GM23248 (cell line): ENCODE results near the gene WDPCP. TPM values are rescaled to one million over a fixed set of nuclear protein-coding genes. Genes with fewer than 3 reads are reported as not detected.

ENCODE experiments used
- DNase-seq: peaks from one replicate; pipeline ENCODE4 v3.0.0-alpha.2; 2015
- H2AFZ ChIP-seq: fragments of 200-600 bp; sonication (generic); 2 replicates; pipeline ENCODE4 v1.6.1; 2016; ENCODE audit warnings: antibody characterized with exemption
- H3F3A ChIP-seq: fragments of 200-600 bp; sonication (generic); 2 replicates; pipeline ENCODE4 v1.6.1; 2016; ENCODE audit warnings: mild to moderate bottlenecking, antibody characterized with exemption, mixed run types; ENCODE audit not compliant: insufficient read depth
- H3K27ac ChIP-seq: fragments of 200-600 bp; sonication (generic); 2 replicates; pipeline ENCODE4 v1.5.1; 2016; ENCODE audit warnings: mild to moderate bottlenecking
- H3K27me3 ChIP-seq: fragments of 200-600 bp; sonication (generic); replicated peaks from 2 replicates; pipeline ENCODE4 v1.6.1; 2016; ENCODE audit warnings: mild to moderate bottlenecking; ENCODE audit not compliant: insufficient read depth
- H3K36me3 ChIP-seq: fragments of 200-600 bp; sonication (generic); 2 replicates; pipeline ENCODE4 v1.6.1; 2016; ENCODE audit warnings: low read depth, mild to moderate bottlenecking
- H3K4me1 ChIP-seq: fragments of 200-600 bp; sonication (generic); 2 replicates; pipeline ENCODE4 v1.6.1; 2016; ENCODE audit warnings: mild to moderate bottlenecking; ENCODE audit not compliant: insufficient read depth
- H3K4me2 ChIP-seq: fragments of 200-600 bp; sonication (generic); one replicate; pipeline ENCODE4 v1.6.1; 2016; ENCODE audit warnings: mild to moderate bottlenecking; ENCODE audit not compliant: unreplicated experiment
- H3K4me3 ChIP-seq: fragments of 200-600 bp; sonication (generic); 2 replicates; pipeline ENCODE4 v1.5.1; 2016; ENCODE audit warnings: mild to moderate bottlenecking
- H3K79me2 ChIP-seq: fragments of 200-600 bp; sonication (generic); 2 replicates; pipeline ENCODE4 v1.6.1; 2016; ENCODE audit warnings: mild to moderate bottlenecking; ENCODE audit not compliant: insufficient read depth
- H3K9ac ChIP-seq: fragments of 200-600 bp; sonication (generic); 2 replicates; pipeline ENCODE4 v1.6.1; 2016; ENCODE audit warnings: mild to moderate bottlenecking
- H3K9me2 ChIP-seq: fragments of 200-600 bp; sonication (generic); 2 replicates; pipeline ENCODE4 v1.6.1; 2016; ENCODE audit warnings: mixed run types, mild to moderate bottlenecking, moderate library complexity; ENCODE audit not compliant: insufficient read depth
- H3K9me3 ChIP-seq: fragments of 200-600 bp; sonication (generic); one replicate; pipeline ENCODE4 v1.6.1; 2017; ENCODE audit warnings: low read depth
- H4K20me1 ChIP-seq: fragments of 200-600 bp; sonication (generic); 2 replicates; pipeline ENCODE4 v1.6.0; 2016; ENCODE audit not compliant: insufficient read depth
- EZH2 ChIP-seq: fragments of 200-600 bp; sonication (generic); IDR thresholded peaks from 2 replicates; pipeline ENCODE4 v1.6.1; 2018; ENCODE audit warnings: antibody characterized with exemption, mild to moderate bottlenecking; ENCODE audit not compliant: insufficient read depth, poor library complexity, severe bottlenecking
- EZH2phosphoT487 ChIP-seq: fragments of 200-600 bp; sonication (generic); IDR thresholded peaks from 2 replicates; pipeline ENCODE4 v1.6.1; 2018; ENCODE audit warnings: antibody characterized with exemption, moderate library complexity, mild to moderate bottlenecking, low read depth; ENCODE audit not compliant: insufficient read depth
- WGBS, 2 experiments: methylation state at CpG; one replicate each; pipeline ENCODE4 v1.1.6; 2015 to 2017; ENCODE audit warnings: low lambda C conversion rate in 2 of 2, low coverage in 1 of 2; ENCODE audit errors: missing lambda C conversion rate in 2 of 2; 5-methylcytosine and 5-hydroxymethylcytosine counted together
- in situ Hi-C: fragments of 300-500 bp; cut with MboI; formaldehyde crosslinking; loops from 2 replicates; pipeline ENCODE4 v1.15.0; 2020
- polyA plus RNA-seq: library from polyadenylated mRNA; unstranded; fragments of >200 nt; fragmentation: Nextera tagmentation; extraction: Ambion mirVana; gene quantifications from 2 replicates; pipeline ENCODE4 v1.2.1, GENCODE V29; 2016
- total RNA-seq: library from RNA; depleted of rRNA; stranded (reverse); fragments of >200 nt; shearing (Covaris generic); gene quantifications from 2 replicates; pipeline ENCODE4 v1.2.3, GENCODE V29; 2014

The WDPCP gene
- total and polyA plus RNA-seq, 2 experiments from 2014 or later: 6.0 to 8.1 TPM

- Histone ChIP-seq H3K27me3 (no peaks in the 10 kb centered on the region), H3K79me2 (no peaks in the 10 kb centered on the region; the same call in 1 of the 2 replicates), H3K4me3 (no peak overlapping the region), H3K4me2 (no peak overlapping the region), H3K9ac (no peak overlapping the region), H4K20me1 (no peaks in the 10 kb centered on the region), H3K9me3 (no peaks in the 10 kb centered on the region), H3K36me3 (no peaks in the 10 kb centered on the region), H3F3A (peaks cover 9% of the 10 kb centered on the region; the same call in 1 of the 2 replicates), H3K9me2 (no peaks in the 10 kb centered on the region), H2AFZ (no peak overlapping the region), H3K27ac (no peak overlapping the region), H3K4me1 (0 out of 2 replicates have a peak, but pooled peaks cover 17% of the 10 kb centered on the region)
- 95% methylated on average over 6 of the region's 6 CpGs for WGBS, 2 experiments
- DNase-seq: no peak
- in situ Hi-C loops: no loop called here
- no peak for TF ChIP-seq EZH2
- no peak for TF ChIP-seq EZH2phosphoT487
These were observed 48.7 kb downstream of the WDPCP start for GRCh38 chr2:63539416-63540162.

GRCh38 chr2:63538390-63538789, 49.9 kb downstream of the WDPCP start:
- in situ Hi-C loops: no loop called here
- no peak overlapping the region for H3K27ac ChIP-seq
- no peaks in the 10 kb centered on the region for H4K20me1 ChIP-seq
- H3F3A ChIP-seq: peaks cover 9% of the 10 kb centered on the region; the same call in 1 of the 2 replicates
- H3K9me2 ChIP-seq: no peaks in the 10 kb centered on the region
- no peaks in the 10 kb centered on the region for H3K9me3 ChIP-seq
- no peaks in the 10 kb centered on the region for H3K27me3 ChIP-seq
- no peaks in the 10 kb centered on the region; the same call in 1 of the 2 replicates for H3K79me2 ChIP-seq
- H3K9ac ChIP-seq: no peak overlapping the region
- no peak overlapping the region for H2AFZ ChIP-seq
- 0 out of 2 replicates have a peak, but pooled peaks cover 17% of the 10 kb centered on the region for H3K4me1 ChIP-seq
- TF ChIP-seq EZH2phosphoT487 (no peak), EZH2 (no peak)
- no peak overlapping the region for H3K4me3 ChIP-seq
- no peak for DNase-seq
- no peaks in the 10 kb centered on the region for H3K36me3 ChIP-seq
- H3K4me2 ChIP-seq: no peak overlapping the region

DNA sequence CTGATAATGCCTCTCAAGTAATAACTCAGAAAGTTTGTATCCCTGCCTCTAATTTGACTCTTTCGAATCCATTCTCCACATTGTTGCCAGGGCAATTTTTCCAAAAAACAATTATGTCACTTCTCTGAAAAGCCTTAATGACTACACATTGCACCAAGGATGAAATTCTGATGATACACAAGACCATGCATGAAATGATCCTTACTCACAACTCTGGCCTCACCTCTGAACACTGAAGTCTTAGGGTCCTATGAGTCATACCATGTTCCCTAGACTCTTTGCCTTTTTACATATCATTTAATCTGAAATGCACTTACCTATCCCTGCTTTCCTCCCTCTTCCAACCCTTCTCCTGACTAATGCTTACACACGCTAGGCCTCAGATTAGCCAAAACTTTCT, 51.0 kb downstream of the WDPCP start:
- Histone ChIP-seq H3K27ac (peak overlapping the region; percentile 51), H3K9ac (no peak overlapping the region), H3K4me2 (no peak overlapping the region), H3K9me3 (no peaks in the 10 kb centered on the region), H4K20me1 (no peaks in the 10 kb centered on the region), H3K9me2 (no peaks in the 10 kb centered on the region), H3K36me3 (no peaks in the 10 kb centered on the region), H3K79me2 (no peaks in the 10 kb centered on the region; the same call in 1 of the 2 replicates), H3K27me3 (no peaks in the 10 kb centered on the region), H3F3A (peaks cover 9% of the 10 kb centered on the region; the same call in 1 of the 2 replicates), H3K4me3 (no peak overlapping the region), H2AFZ (no peak overlapping the region), H3K4me1 (0 out of 2 replicates have a peak, but pooled peaks cover 17% of the 10 kb centered on the region)
- TF ChIP-seq EZH2phosphoT487: no peak
- no peak for TF ChIP-seq EZH2
- WGBS, 2 experiments: 47 to 60% methylated on average over 2 of the region's 2 CpGs
- peak; percentile 81 for DNase-seq
- in situ Hi-C loops: no loop called here

GRCh38 chr2:63530704-63531279, 57.5 kb downstream of the WDPCP start:
- Histone ChIP-seq H4K20me1 (no peaks in the 10 kb centered on the region), H3K27ac (no peak overlapping the region), H3K27me3 (no peaks in the 10 kb centered on the region), H3K79me2 (no peaks in the 10 kb centered on the region; the same call in 1 of the 2 replicates), H3K4me2 (no peak overlapping the region), H3F3A (no peaks in the 10 kb centered on the region), H3K4me1 (no peaks in the 10 kb centered on the region), H3K36me3 (no peaks in the 10 kb centered on the region), H3K9me2 (no peaks in the 10 kb centered on the region), H3K9ac (no peak overlapping the region), H3K9me3 (no peaks in the 10 kb centered on the region), H3K4me3 (no peak overlapping the region), H2AFZ (no peak overlapping the region)
- in situ Hi-C loops: no loop called here
- 81 to 82% methylated on average over 16 of the region's 16 CpGs for WGBS, 2 experiments
- TF ChIP-seq EZH2 (no peak), EZH2phosphoT487 (no peak)
- DNase-seq: no peak
